Spleen (tissue), 11 donors: ENCODE results near the gene CYGB. TPM values are rescaled to one million over a fixed set of nuclear protein-coding genes. Genes with fewer than 3 reads are reported as not detected.

Source experiments
- DNase-seq: peaks from one replicate; pipeline ENCODE4 v3.0.0-alpha.2; 2020
- H3K27ac ChIP-seq, 8 donors: fragments of 200-600 bp; sonication (generic) in 7 of 8; 1 replicate in 4 of 8; 2 replicates in 4 of 8; pipeline versions ENCODE4 v1.5.0 to v1.8.0; 2016 to 2021; ENCODE audit warnings: inconsistent platforms in 4 of 8, mild to moderate bottlenecking in 4 of 8, moderate library complexity in 1 of 8
- H3K27me3 ChIP-seq, 7 donors: fragments of 200-600 bp; sonication (generic) in 6 of 7; replicated peaks in 1 of 7; 1 replicate in 4 of 7; 2 replicates in 3 of 7; pipeline versions ENCODE4 v1.5.0 to v1.8.0; 2016 to 2021; ENCODE audit warnings: inconsistent platforms in 3 of 7, mild to moderate bottlenecking in 1 of 7
- H3K36me3 ChIP-seq, 6 donors: fragments of 200-600 bp; sonication (generic) in 5 of 6; 1 replicate in 4 of 6; 2 replicates in 2 of 6; pipeline versions ENCODE4 v1.5.0 to v1.8.0; 2016 to 2021; ENCODE audit warnings: inconsistent platforms in 2 of 6
- H3K4me1 ChIP-seq, 6 donors: fragments of 200-600 bp; sonication (generic) in 5 of 6; 1 replicate in 3 of 6; 2 replicates in 3 of 6; pipeline versions ENCODE4 v1.5.0 to v1.8.0; 2016 to 2021; ENCODE audit warnings: inconsistent platforms in 3 of 6
- H3K4me3 ChIP-seq, 8 donors: fragments of 200-600 bp; sonication (generic) in 7 of 8; 1 replicate in 4 of 8; 2 replicates in 4 of 8; pipeline versions ENCODE4 v1.5.0 to v1.8.0; 2016 to 2021; ENCODE audit warnings: inconsistent platforms in 4 of 8, mild to moderate bottlenecking in 4 of 8, moderate library complexity in 2 of 8
- H3K9me3 ChIP-seq, 8 donors: fragments of 200-600 bp; sonication (generic) in 7 of 8; 1 replicate in 4 of 8; 2 replicates in 4 of 8; pipeline versions ENCODE4 v1.5.0 to v1.8.0; 2016 to 2021; ENCODE audit warnings: inconsistent platforms in 4 of 8
- CTCF ChIP-seq, 11 experiments: fragments of 200-600 bp in 7 of 11; fragments of 450-650 bp in 4 of 11; sonication (generic) in 4 of 11; IDR thresholded peaks in 8 of 11; conservative IDR thresholded peaks in 3 of 11; 1 replicate in 7 of 11; 2 replicates in 4 of 11; pipeline versions ENCODE4 v1.4.0 to v1.8.0; 2016 to 2021; ENCODE audit warnings: antibody characterized with exemption in 11 of 11, inconsistent platforms in 4 of 11, mild to moderate bottlenecking in 1 of 11
- POLR2A ChIP-seq, 3 donors: fragments of 450-650 bp; IDR thresholded peaks; one replicate each; pipeline ENCODE4 v1.5.1; 2017; ENCODE audit warnings: antibody characterized with exemption in 3 of 3, mild to moderate bottlenecking in 1 of 3
- POLR2AphosphoS5 ChIP-seq, 3 donors: sonication (generic); formaldehyde crosslinking; IDR thresholded peaks; one replicate each; pipeline ENCODE4 v1.5.1; 2017; ENCODE audit warnings: antibody characterized with exemption in 3 of 3
- WGBS, 5 donors: extraction: QIAGEN DNeasy Blood & Tissue Kit in 3 of 5; methylation state at CpG; one replicate each; pipeline versions ENCODE4 v1.1.5 to v1.1.7; 2013 to 2018; 5-methylcytosine and 5-hydroxymethylcytosine counted together
- intact Hi-C: fragments of 100-400 bp; cut with DNase I; formaldehyde crosslinking; loops from one replicate; pipeline ENCODE4 v1.15.0; 2023; ENCODE audit warnings: low total_unique reads
- polyA plus RNA-seq, 3 donors: library from polyadenylated mRNA; stranded (reverse); fragments of 200-250 nt; gene quantifications; one replicate each; pipeline ENCODE4 v1.2.1, GENCODE V29; 2013
- total RNA-seq, 7 donors: library from RNA; depleted of rRNA in 3 of 7; stranded (reverse); fragments of >200 nt in 3 of 7; fragmentation: NEBNext Ultra II Directional in 4 of 7; extraction: Animal tissue kit (Norgen Biotek cat#: 25700) in 4 of 7; gene quantifications; one replicate each; pipeline versions ENCODE4 v1.1.0 to v1.2.1, GENCODE V29; 2016 to 2021
- donor health status: healthy with polysubstance abuse.
- donor health status: DM: no; HTN: no; CAD: no; lungs with moderate emphysema.
- donor health status: DM: no; HTN: no; CAD: no.
- donor health status: Bipolar disorder and iron deficiency.
- donor health status: healthy.
- donor health status: DM: no; HTN: no; CAD: no.
- donor health status: DM: yes; HTN: yes; CAD: no.

CYGB gene
- total and polyA plus RNA-seq, 10 donors, result 3.5 to 21.0 (median 7.7) TPM

GRCh38 chr17:76548378-76549214 lies 11.1 kb upstream of the CYGB start:
- WGBS, 5 donors, result 65 to 74% (median 69%) methylated on average over 9 of the region's 9 CpGs
- TF ChIP-seq POLR2A (IDR thresholded peaks at IDR 0.05), result no peak
- TF ChIP-seq CTCF (IDR thresholded peaks at IDR 0.05 in 8 of 11, conservative IDR thresholded peaks at IDR 0.05 in 3 of 11), result no peak
- no peak for TF ChIP-seq POLR2AphosphoS5 (IDR thresholded peaks at IDR 0.05)
- Histone ChIP-seq H3K9me3 (no peaks in the 10 kb centered on the region), H3K4me1 (peaks cover 30 to 71% (median 48%) of the 10 kb centered on the region in 6 donors), H3K4me3 (no peak overlapping the region), H3K36me3 (no peaks in the 10 kb centered on the region), H3K27ac (no peak overlapping the region), H3K27me3 (peaks cover 0 to 11% (median 0%) of the 10 kb centered on the region in 7 donors)
- DNase-seq, result peak; percentile 48
- intact Hi-C loops, result no loop called here

GRCh38 chr17:76547642-76548202 lies 10.2 kb upstream of the CYGB start:
- no peak for DNase-seq
- H3K27ac ChIP-seq, result peak overlapping the region in 1 of 8 donors; percentile 37
- WGBS, 5 donors, result 78 to 94% (median 88%) methylated on average over 2 of the region's 2 CpGs
- no peaks in the 10 kb centered on the region for H3K36me3 ChIP-seq
- intact Hi-C loops, result no loop called here
- TF ChIP-seq CTCF (IDR thresholded peaks at IDR 0.05 in 8 of 11, conservative IDR thresholded peaks at IDR 0.05 in 3 of 11), result peak in 2 of 11 experiments; percentile 4 to 6
- no peak for TF ChIP-seq POLR2AphosphoS5 (IDR thresholded peaks at IDR 0.05)
- H3K4me3 ChIP-seq, result no peak overlapping the region
- H3K4me1 ChIP-seq, result peaks cover 30 to 73% (median 52%) of the 10 kb centered on the region in 6 donors
- peaks cover 0 to 17% (median 0%) of the 10 kb centered on the region in 7 donors for H3K27me3 ChIP-seq
- H3K9me3 ChIP-seq, result no peaks in the 10 kb centered on the region

GRCh38 chr17:76547183-76547641 lies 9.7 kb upstream of the CYGB start:
- Histone ChIP-seq H3K27me3 (peaks cover 0 to 22% (median 0%) of the 10 kb centered on the region in 7 donors), H3K9me3 (no peaks in the 10 kb centered on the region), H3K4me3 (no peak overlapping the region), H3K27ac (peak overlapping the region in 4 of 8 donors; percentile 23 to 55 (median 32)), H3K36me3 (no peaks in the 10 kb centered on the region), H3K4me1 (peaks cover 30 to 77% (median 52%) of the 10 kb centered on the region in 6 donors)
- intact Hi-C loops, result no loop called here
- 12 to 24% (median 16%) methylated on average over 3 of the region's 3 CpGs for WGBS, 5 donors
- peak; percentile 80 for DNase-seq
- TF ChIP-seq POLR2A (IDR thresholded peaks at IDR 0.05) (no peak), CTCF (IDR thresholded peaks at IDR 0.05 in 8 of 11, conservative IDR thresholded peaks at IDR 0.05 in 3 of 11) (peak; percentile 38 to 86 (median 69)), POLR2AphosphoS5 (IDR thresholded peaks at IDR 0.05) (peak in 2 of 3 donors; percentile 34 to 37)
